WERI-Rb-1 (cell line): ENCODE measurements around the gene OR6C75.

ENCODE experiments used
- DNase-seq: peaks from one replicate; pipeline ENCODE4 v3.0.0-alpha.2; 2020
- H3K27ac ChIP-seq: fragments of 250-450 bp; sonication (Bioruptor Pico); 2 replicates; pipeline ENCODE4 v1.5.1; 2020; ENCODE audit warnings: mild to moderate bottlenecking, moderate library complexity
- H3K27me3 ChIP-seq: fragments of 250-450 bp; sonication (Bioruptor Pico); 2 replicates; pipeline ENCODE4 v1.5.1; 2021; ENCODE audit warnings: mild to moderate bottlenecking, low read depth, moderate library complexity; ENCODE audit not compliant: insufficient read depth, severe bottlenecking
- H3K36me3 ChIP-seq: fragments of 250-450 bp; sonication (Bioruptor Pico); 2 replicates; pipeline ENCODE4 v1.5.1; 2020; ENCODE audit warnings: mild to moderate bottlenecking, moderate library complexity
- H3K4me3 ChIP-seq: 2 replicates; pipeline ENCODE4 v1.5.1; 2011; ENCODE audit warnings: low read depth, mild to moderate bottlenecking, control low read depth, low read length
- H3K9me3 ChIP-seq: fragments of 250-450 bp; sonication (Bioruptor Pico); 2 replicates; pipeline ENCODE4 v1.5.1; 2021; ENCODE audit warnings: mild to moderate bottlenecking, moderate library complexity; ENCODE audit not compliant: severe bottlenecking
- CTCF ChIP-seq: IDR thresholded peaks from 2 replicates; pipeline ENCODE4 v1.5.1; 2011; ENCODE audit warnings: low read depth, mild to moderate bottlenecking, control low read depth, inconsistent platforms, low read length

OR6C75 gene

GRCh38 chr12:55365086-55365485, 2.3 kb downstream of the OR6C75 start:
- Histone ChIP-seq H3K4me3 (no peak overlapping the region), H3K36me3 (no peaks in the 10 kb centered on the region), H3K9me3 (no peaks in the 10 kb centered on the region), H3K27ac (no peak overlapping the region), H3K27me3 (peaks cover 27% of the 10 kb centered on the region)
- TF ChIP-seq CTCF = no peak
- DNase-seq = no peak

- peaks cover 7% of the 10 kb centered on the region for H3K27me3 ChIP-seq
- no peak overlapping the region for H3K27ac ChIP-seq
- DNase-seq = no peak
Observed at GRCh38 chr12:55372521-55372920, 9.7 kb downstream of the OR6C75 start.

GRCh38 chr12:55385891-55386290, 23.1 kb downstream of the OR6C75 start:
- Histone ChIP-seq H3K9me3 (no peaks in the 10 kb centered on the region), H3K4me3 (no peak overlapping the region), H3K27ac (no peak overlapping the region), H3K36me3 (no peaks in the 10 kb centered on the region), H3K27me3 (peaks cover 19% of the 10 kb centered on the region)
- DNase-seq = no peak
- no peak for TF ChIP-seq CTCF

More at GRCh38 chr12:55372521-55372920, 9.7 kb downstream of the OR6C75 start:
- no peaks in the 10 kb centered on the region for H3K36me3 ChIP-seq
- no peak overlapping the region for H3K4me3 ChIP-seq
- no peaks in the 10 kb centered on the region for H3K9me3 ChIP-seq
- TF ChIP-seq CTCF = no peak

GRCh38 chr12:55392032-55392795, 29.4 kb downstream of the OR6C75 start:
- no peak for DNase-seq
- no peak for TF ChIP-seq CTCF
- Histone ChIP-seq H3K27ac (no peak overlapping the region), H3K27me3 (peaks cover 26% of the 10 kb centered on the region), H3K36me3 (no peaks in the 10 kb centered on the region), H3K9me3 (no peaks in the 10 kb centered on the region), H3K4me3 (no peak overlapping the region)

GRCh38 chr12:55396326-55396725, 33.6 kb downstream of the OR6C75 start:
- H3K9me3 ChIP-seq = no peaks in the 10 kb centered on the region
- peaks cover 36% of the 10 kb centered on the region for H3K27me3 ChIP-seq
- TF ChIP-seq CTCF = no peak
- no peak overlapping the region for H3K27ac ChIP-seq
- no peak overlapping the region for H3K4me3 ChIP-seq
- no peak for DNase-seq
- no peaks in the 10 kb centered on the region for H3K36me3 ChIP-seq

- H3K4me3 ChIP-seq = no peak within 1 kb of the TSS
- H3K27me3 ChIP-seq = peaks cover 24% of the 10 kb centered on the region
- TF ChIP-seq CTCF = no peak
- no peak for DNase-seq
- no peaks in the 10 kb centered on the region for H3K9me3 ChIP-seq
- H3K27ac ChIP-seq = no peak within 1 kb of the TSS
- H3K36me3 ChIP-seq = no peaks in the 10 kb centered on the region
Observed at GRCh38 chr12:55400229-55400628, 37.5 kb downstream of the OR6C75 start, which contains the start of gene OR6C65. OR6C65 (plus strand) TSS chr12:55400529; CDS start chr12:55400529, 0 bp downstream.
